ENCODE measurements around the gene GTF2A1. TPM values are rescaled to one million over a fixed set of nuclear protein-coding genes. Genes with fewer than 3 reads are reported as not detected.

Gene GTF2A1
- total RNA-seq, 3 donors from 2014 or later = 27.5 to 33.3 (median 29.7) TPM

GRCh38 chr14:81132468-81132867 lies 88.3 kb downstream of the GTF2A1 start:
- no peaks in the 10 kb centered on the region for H3K4me1 ChIP-seq
- H3K9me3 ChIP-seq = no peaks in the 10 kb centered on the region
- intact Hi-C loops (cut with DNase I; ENCODE audit: low total_unique reads) = no loop called here
- TF ChIP-seq POLR2AphosphoS5 (IDR thresholded peaks at IDR 0.05) = no peak
- H3K4me3 ChIP-seq = no peak overlapping the region
- no peak overlapping the region for H3K27ac ChIP-seq
- DNase-seq (ENCODE audit: low spot score in 2 of 2) = no peak
- H3K36me3 ChIP-seq = no peaks in the 10 kb centered on the region
- H3K27me3 ChIP-seq = no peaks in the 10 kb centered on the region

DNA sequence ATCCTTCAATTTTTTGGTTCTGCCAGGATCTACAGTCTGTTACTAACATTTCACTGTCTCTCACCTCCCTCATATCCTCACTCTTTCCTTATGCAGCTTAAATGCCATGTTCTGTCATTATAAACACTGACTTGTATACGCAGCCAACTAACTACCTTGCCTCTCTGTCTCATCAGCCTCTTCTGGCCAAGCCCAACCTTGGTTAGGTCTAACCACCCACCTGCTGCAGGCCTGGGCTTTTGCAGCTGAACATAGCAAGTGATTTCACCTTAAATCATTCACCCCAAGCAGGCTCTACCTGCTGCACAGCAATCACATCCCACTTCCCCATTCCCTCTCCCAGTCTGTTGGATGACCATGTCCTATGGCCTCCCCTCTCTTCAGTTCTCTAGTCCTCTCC lies 91.5 kb downstream of the GTF2A1 start:
- no peaks in the 10 kb centered on the region for H3K9me3 ChIP-seq
- H3K27ac ChIP-seq = no peak overlapping the region
- no peaks in the 10 kb centered on the region for H3K36me3 ChIP-seq
- H3K4me3 ChIP-seq = no peak overlapping the region
- intact Hi-C loops (cut with DNase I; ENCODE audit: low total_unique reads) = loop anchor here (5.0 kb wide), 1 partner anchor 448 kb away; no protein-coding TSS in a partner anchor
- no peaks in the 10 kb centered on the region for H3K4me1 ChIP-seq
- no peak for DNase-seq (ENCODE audit: low spot score in 2 of 2)
- no peaks in the 10 kb centered on the region for H3K27me3 ChIP-seq
- TF ChIP-seq POLR2AphosphoS5 (IDR thresholded peaks at IDR 0.05) (no peak), POLR2A (IDR thresholded peaks at IDR 0.05) (no peak), CTCF (IDR thresholded peaks at IDR 0.05) (no peak)

DNA sequence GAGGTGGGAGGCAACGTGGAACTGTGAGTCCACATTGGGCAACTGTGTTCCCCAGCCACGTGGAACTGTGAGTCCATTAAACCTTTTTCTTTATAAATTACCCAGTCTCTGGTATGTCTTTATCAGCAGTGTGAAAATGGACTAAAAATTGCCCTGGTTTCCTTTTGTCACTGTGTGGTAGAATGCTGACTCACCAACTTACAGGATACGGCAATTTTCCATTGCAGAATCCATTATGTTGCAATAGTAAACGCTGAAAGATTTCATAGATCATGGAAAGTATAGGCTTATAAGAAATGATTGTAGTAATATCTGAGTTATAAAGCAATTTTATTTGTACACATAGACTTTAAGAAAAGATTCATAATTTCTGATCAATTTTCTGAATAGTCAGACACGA lies 93.0 kb downstream of the GTF2A1 start:
- intact Hi-C loops (cut with DNase I; ENCODE audit: low total_unique reads) = loop anchor here (5.0 kb wide), 1 partner anchor 450 kb away; no protein-coding TSS in a partner anchor
- H3K27me3 ChIP-seq = no peaks in the 10 kb centered on the region
- no peaks in the 10 kb centered on the region for H3K9me3 ChIP-seq
- H3K4me1 ChIP-seq = no peaks in the 10 kb centered on the region
- H3K27ac ChIP-seq = no peak overlapping the region
- no peak overlapping the region for H3K4me3 ChIP-seq
- H3K36me3 ChIP-seq = no peaks in the 10 kb centered on the region
- TF ChIP-seq POLR2A (IDR thresholded peaks at IDR 0.05) (no peak), CTCF (IDR thresholded peaks at IDR 0.05) (no peak), POLR2AphosphoS5 (IDR thresholded peaks at IDR 0.05) (no peak)
- DNase-seq (ENCODE audit: low spot score in 2 of 2) = no peak

- no peaks in the 10 kb centered on the region for H3K36me3 ChIP-seq
- no peak overlapping the region for H3K4me3 ChIP-seq
- no peak overlapping the region for H3K27ac ChIP-seq
- no peak for TF ChIP-seq POLR2AphosphoS5 (IDR thresholded peaks at IDR 0.05)
- TF ChIP-seq CTCF (IDR thresholded peaks at IDR 0.05) = no peak
- TF ChIP-seq POLR2A (IDR thresholded peaks at IDR 0.05) = no peak
- H3K4me1 ChIP-seq = no peaks in the 10 kb centered on the region
- H3K27me3 ChIP-seq = no peaks in the 10 kb centered on the region
- intact Hi-C loops (cut with DNase I; ENCODE audit: low total_unique reads) = loop anchor here (5.0 kb wide), 1 partner anchor 452 kb away; no protein-coding TSS in a partner anchor
- no peak for DNase-seq (ENCODE audit: low spot score in 2 of 2)
- no peaks in the 10 kb centered on the region for H3K9me3 ChIP-seq
Observed at GRCh38 chr14:81125536-81125935, 95.2 kb downstream of the GTF2A1 start.

Other genes with a start within 250 kb of the GTF2A1 start
- 10 to 100 TPM; 24.6 to 30.2 (median 27.5) TPM for gene STON2, start 179.4 kb upstream of the GTF2A1 start, total RNA-seq